Karpas-422 (cell line): ENCODE measurements around the gene PACRG. TPM values are rescaled to one million over a fixed set of nuclear protein-coding genes. Genes with fewer than 3 reads are reported as not detected.

ENCODE experiments used
- DNase-seq: peaks from one replicate; pipeline ENCODE4 v3.0.0-alpha.2; 2015
- H2AFZ ChIP-seq: fragments of 200-600 bp; sonication (generic); 2 replicates; pipeline ENCODE4 v1.6.1; 2014; ENCODE audit warnings: antibody characterized with exemption, low read length, mixed read lengths
- H3K27ac ChIP-seq: fragments of 200-600 bp; sonication (generic); 2 replicates; pipeline ENCODE4 v1.5.1; 2014; ENCODE audit warnings: mild to moderate bottlenecking, low read length, moderate library complexity
- H3K27me3 ChIP-seq: fragments of 200-600 bp; sonication (generic); 2 replicates; pipeline ENCODE4 v1.6.1; 2014; ENCODE audit warnings: low read length, mixed read lengths
- H3K36me3 ChIP-seq: fragments of 200-600 bp; sonication (generic); 2 replicates; pipeline ENCODE4 v1.6.1; 2014; ENCODE audit warnings: low read length, mixed read lengths; ENCODE audit not compliant: insufficient read depth
- H3K4me1 ChIP-seq: fragments of 200-600 bp; sonication (generic); 2 replicates; pipeline ENCODE4 v1.6.1; 2014; ENCODE audit warnings: mild to moderate bottlenecking, low read length, mixed read lengths
- H3K4me2 ChIP-seq: fragments of 200-600 bp; sonication (generic); 2 replicates; pipeline ENCODE4 v1.6.1; 2014; ENCODE audit warnings: low read length, low read depth, mild to moderate bottlenecking; ENCODE audit not compliant: poor library complexity, severe bottlenecking
- H3K4me3 ChIP-seq: fragments of 200-600 bp; sonication (generic); 2 replicates; pipeline ENCODE4 v1.5.1; 2014; ENCODE audit warnings: mild to moderate bottlenecking, antibody characterized with exemption, low read length, mixed read lengths
- H3K79me2 ChIP-seq: fragments of 200-600 bp; sonication (generic); 2 replicates; pipeline ENCODE4 v1.6.1; 2014; ENCODE audit warnings: mild to moderate bottlenecking, low read length, mixed read lengths
- H3K9ac ChIP-seq: fragments of 200-600 bp; sonication (generic); 2 replicates; pipeline ENCODE4 v1.6.0; 2014; ENCODE audit warnings: low read length
- H3K9me2 ChIP-seq: fragments of 200-600 bp; sonication (generic), shearing (Covaris generic); replicated peaks from 2 replicates; pipeline ENCODE4 v1.6.0; 2014; ENCODE audit warnings: mild to moderate bottlenecking, low read length, moderate library complexity; ENCODE audit not compliant: insufficient read depth
- H3K9me3 ChIP-seq: fragments of 300-700, 200-600 bp; sonication (generic); 2 replicates; pipeline ENCODE4 v1.6.1; 2014; ENCODE audit warnings: low read length, mixed read lengths
- H4K20me1 ChIP-seq: fragments of 200-600 bp; sonication (generic); 2 replicates; pipeline ENCODE4 v1.6.1; 2014; ENCODE audit warnings: mild to moderate bottlenecking, antibody characterized with exemption, low read length, low read depth; ENCODE audit not compliant: insufficient read depth
- total RNA-seq: library from RNA; depleted of rRNA; stranded (reverse); fragments of >200 nt; shearing (Covaris generic); gene quantifications from 2 replicates; pipeline ENCODE4 v1.2.3, GENCODE V29; 2014; ENCODE audit warnings: low replicate concordance

The PACRG gene
- total RNA-seq, 1 experiment from 2014 or later: not detected

DNA sequence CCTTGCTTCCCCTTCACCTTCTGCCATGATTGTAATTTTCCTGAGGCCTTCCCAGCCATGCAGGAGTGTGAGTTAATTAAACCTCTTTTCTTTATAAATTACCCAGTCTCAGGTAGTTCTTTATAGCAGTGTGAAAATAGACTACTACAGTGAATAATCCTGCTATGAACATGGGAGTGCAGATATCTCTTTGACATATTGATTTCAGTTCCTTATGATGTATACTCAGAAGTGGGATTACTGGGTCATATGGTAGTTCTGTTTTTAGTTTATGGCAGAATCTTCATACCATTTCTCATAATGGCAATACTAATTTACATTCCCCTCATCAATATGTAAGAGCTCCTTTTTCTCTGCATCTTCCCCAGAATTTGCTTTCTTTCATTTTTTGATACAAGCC, 26.0 kb downstream of the PACRG start:
- Histone ChIP-seq H3K9ac (no peak overlapping the region), H3K4me3 (no peak overlapping the region), H4K20me1 (no peaks in the 10 kb centered on the region), H2AFZ (no peak overlapping the region), H3K4me1 (no peaks in the 10 kb centered on the region), H3K79me2 (no peaks in the 10 kb centered on the region), H3K36me3 (no peaks in the 10 kb centered on the region), H3K9me3 (peaks cover 7% of the 10 kb centered on the region), H3K27ac (no peak overlapping the region), H3K9me2 (no peaks in the 10 kb centered on the region), H3K27me3 (no peaks in the 10 kb centered on the region), H3K4me2 (no peak overlapping the region)
- DNase-seq: no peak

DNA sequence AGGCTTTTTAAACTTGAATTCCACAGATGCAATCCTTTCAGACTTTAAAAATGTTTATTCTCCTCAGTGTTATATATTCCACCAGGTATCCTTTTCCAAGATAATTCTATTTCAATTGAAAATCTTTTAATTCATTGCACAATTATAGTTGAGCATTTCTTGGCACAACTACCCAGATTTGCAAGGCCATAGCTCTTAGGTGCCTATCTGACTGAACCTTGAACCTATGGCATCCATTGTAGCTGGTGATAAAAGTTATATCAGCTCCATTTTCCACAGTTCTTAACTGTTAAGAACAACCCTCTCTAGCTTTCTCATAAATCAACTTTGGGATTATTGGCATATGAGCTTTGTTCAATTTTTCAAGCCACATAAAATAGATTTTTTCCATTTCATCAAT, 42.4 kb downstream of the PACRG start:
- Histone ChIP-seq H3K79me2 (no peaks in the 10 kb centered on the region), H2AFZ (no peak overlapping the region), H3K9me2 (no peaks in the 10 kb centered on the region), H3K9ac (no peak overlapping the region), H4K20me1 (no peaks in the 10 kb centered on the region), H3K4me2 (no peak overlapping the region), H3K4me1 (no peaks in the 10 kb centered on the region), H3K27ac (no peak overlapping the region), H3K27me3 (no peaks in the 10 kb centered on the region), H3K4me3 (no peak overlapping the region), H3K36me3 (no peaks in the 10 kb centered on the region), H3K9me3 (peaks cover 34% of the 10 kb centered on the region)
- no peak for DNase-seq

- Histone ChIP-seq H3K79me2 (no peaks in the 10 kb centered on the region), H4K20me1 (no peaks in the 10 kb centered on the region), H3K9ac (no peak overlapping the region), H3K36me3 (no peaks in the 10 kb centered on the region), H3K4me3 (no peak overlapping the region), H2AFZ (no peak overlapping the region), H3K9me3 (peaks cover 34% of the 10 kb centered on the region), H3K4me1 (no peaks in the 10 kb centered on the region), H3K27me3 (no peaks in the 10 kb centered on the region), H3K9me2 (no peaks in the 10 kb centered on the region), H3K4me2 (no peak overlapping the region), H3K27ac (no peak overlapping the region)
- DNase-seq: no peak
These were observed 43.2 kb downstream of the PACRG start for GRCh38 chr6:162770955-162771354.

GRCh38 chr6:162772466-162772865, 44.7 kb downstream of the PACRG start:
- Histone ChIP-seq H3K27ac (no peak overlapping the region), H3K4me3 (no peak overlapping the region), H3K36me3 (no peaks in the 10 kb centered on the region), H3K9me3 (peaks cover 29% of the 10 kb centered on the region), H3K4me1 (no peaks in the 10 kb centered on the region), H4K20me1 (no peaks in the 10 kb centered on the region), H2AFZ (no peak overlapping the region), H3K4me2 (no peak overlapping the region), H3K27me3 (no peaks in the 10 kb centered on the region), H3K9me2 (no peaks in the 10 kb centered on the region), H3K79me2 (no peaks in the 10 kb centered on the region), H3K9ac (no peak overlapping the region)
- no peak for DNase-seq

GRCh38 chr6:162773996-162774395, 46.2 kb downstream of the PACRG start:
- no peak for DNase-seq
- H2AFZ ChIP-seq: no peak overlapping the region
- H3K9me2 ChIP-seq: no peaks in the 10 kb centered on the region
- H3K36me3 ChIP-seq: no peaks in the 10 kb centered on the region
- H3K27ac ChIP-seq: no peak overlapping the region
- no peaks in the 10 kb centered on the region for H3K4me1 ChIP-seq
- peaks cover 29% of the 10 kb centered on the region for H3K9me3 ChIP-seq
- H3K27me3 ChIP-seq: no peaks in the 10 kb centered on the region
- no peaks in the 10 kb centered on the region for H4K20me1 ChIP-seq
- no peaks in the 10 kb centered on the region for H3K79me2 ChIP-seq
- H3K4me2 ChIP-seq: no peak overlapping the region
- no peak overlapping the region for H3K4me3 ChIP-seq
- no peak overlapping the region for H3K9ac ChIP-seq

GRCh38 chr6:162777091-162777490, 49.3 kb downstream of the PACRG start:
- Histone ChIP-seq H2AFZ (no peak overlapping the region), H3K27me3 (no peaks in the 10 kb centered on the region), H3K4me2 (no peak overlapping the region), H3K4me3 (no peak overlapping the region), H4K20me1 (no peaks in the 10 kb centered on the region), H3K27ac (no peak overlapping the region), H3K4me1 (no peaks in the 10 kb centered on the region), H3K9me2 (no peaks in the 10 kb centered on the region), H3K36me3 (no peaks in the 10 kb centered on the region), H3K9ac (no peak overlapping the region), H3K9me3 (peaks cover 26% of the 10 kb centered on the region), H3K79me2 (no peaks in the 10 kb centered on the region)
- DNase-seq: no peak

- Histone ChIP-seq H3K4me3 (no peak overlapping the region), H3K9me2 (no peaks in the 10 kb centered on the region), H3K9ac (no peak overlapping the region), H4K20me1 (no peaks in the 10 kb centered on the region), H3K4me1 (no peaks in the 10 kb centered on the region), H3K36me3 (no peaks in the 10 kb centered on the region), H3K4me2 (no peak overlapping the region), H3K27ac (no peak overlapping the region), H3K9me3 (peaks cover 22% of the 10 kb centered on the region), H3K27me3 (no peaks in the 10 kb centered on the region), H3K79me2 (no peaks in the 10 kb centered on the region), H2AFZ (no peak overlapping the region)
- DNase-seq: no peak
These were observed 50.8 kb downstream of the PACRG start for GRCh38 chr6:162778603-162779002.

DNA sequence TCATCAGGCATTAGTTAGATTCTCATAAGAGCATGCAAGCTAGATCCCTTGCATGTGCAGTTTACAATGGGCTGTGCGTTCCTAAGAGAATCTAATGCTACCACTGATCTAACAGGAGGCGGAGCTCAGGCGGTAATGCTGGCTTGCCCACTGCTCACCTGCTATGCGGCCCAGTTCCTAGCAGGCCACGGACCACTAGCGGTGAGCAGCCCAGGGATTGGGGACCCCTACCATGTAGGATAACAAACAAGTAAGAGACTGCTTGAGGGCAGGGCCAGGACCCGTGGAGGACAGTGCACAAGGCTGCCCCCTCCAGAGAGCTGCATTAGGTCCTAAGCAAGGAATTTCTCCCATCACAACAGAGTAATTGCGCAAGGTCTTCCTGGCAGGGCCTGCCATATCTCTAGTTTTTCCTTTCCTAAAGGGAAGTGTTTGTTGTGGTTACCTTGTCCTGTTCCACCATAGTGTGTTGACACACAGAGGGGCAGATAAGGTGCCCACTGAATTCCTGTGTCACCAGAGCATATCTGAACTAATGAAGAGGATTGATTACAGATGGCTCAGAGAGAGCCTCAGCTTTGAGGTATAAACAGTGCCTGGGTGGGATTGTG, 58.0 kb downstream of the PACRG start:
- no peak overlapping the region for H3K27ac ChIP-seq
- no peaks in the 10 kb centered on the region for H3K4me1 ChIP-seq
- no peaks in the 10 kb centered on the region for H3K36me3 ChIP-seq
- no peaks in the 10 kb centered on the region for H3K27me3 ChIP-seq
- H3K9me3 ChIP-seq: peaks cover 19% of the 10 kb centered on the region
- no peak for DNase-seq
- H3K79me2 ChIP-seq: no peaks in the 10 kb centered on the region
- H3K4me3 ChIP-seq: no peak overlapping the region
- no peak overlapping the region for H2AFZ ChIP-seq
- no peaks in the 10 kb centered on the region for H4K20me1 ChIP-seq
- H3K9me2 ChIP-seq: no peaks in the 10 kb centered on the region
- H3K9ac ChIP-seq: no peak overlapping the region
- H3K4me2 ChIP-seq: no peak overlapping the region
